A673 (cell line): Measurements from ENCODE around the gene CDKAL1.

ENCODE experiments used
- EZH2 ChIP-seq: fragments of 200-600 bp; sonication (generic); IDR thresholded peaks from 2 replicates; pipeline ENCODE4 v1.6.1; 2017; ENCODE audit warnings: borderline replicate concordance, low read depth, mild to moderate bottlenecking, mixed read lengths, antibody characterized with exemption, low read length; ENCODE audit not compliant: poor library complexity, severe bottlenecking
- TF ChIP-seq, protein P1 (sequence below): fragments of 300-800, 200-600 bp; sonication (generic); conservative IDR thresholded peaks from 2 replicates; pipeline ENCODE4 v1.5.1; 2017; ENCODE audit warnings: low read depth, mild to moderate bottlenecking, antibody characterized with exemption, low read length, moderate library complexity, mixed read lengths

DNA sequence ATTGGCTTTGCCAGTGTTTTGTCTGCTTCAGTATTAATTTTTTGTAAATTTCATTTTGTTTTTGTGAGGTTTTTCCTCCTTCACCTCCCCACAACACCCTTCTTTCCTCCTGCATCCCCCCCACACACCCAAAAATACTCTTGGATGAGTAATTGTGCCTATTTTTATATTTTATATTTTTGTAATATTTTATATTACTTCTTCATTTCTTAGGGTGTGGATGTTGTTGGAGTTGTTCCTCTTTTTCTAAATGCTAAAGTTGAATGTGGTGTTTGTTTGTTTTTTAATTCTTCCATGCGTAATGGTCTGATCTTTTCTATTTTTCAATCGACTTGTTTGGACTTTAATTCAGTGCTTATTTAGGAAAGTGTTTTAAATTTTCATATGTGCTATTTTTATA, 638.8 kb downstream of the CDKAL1 start:
- TF ChIP-seq, protein P1, sequence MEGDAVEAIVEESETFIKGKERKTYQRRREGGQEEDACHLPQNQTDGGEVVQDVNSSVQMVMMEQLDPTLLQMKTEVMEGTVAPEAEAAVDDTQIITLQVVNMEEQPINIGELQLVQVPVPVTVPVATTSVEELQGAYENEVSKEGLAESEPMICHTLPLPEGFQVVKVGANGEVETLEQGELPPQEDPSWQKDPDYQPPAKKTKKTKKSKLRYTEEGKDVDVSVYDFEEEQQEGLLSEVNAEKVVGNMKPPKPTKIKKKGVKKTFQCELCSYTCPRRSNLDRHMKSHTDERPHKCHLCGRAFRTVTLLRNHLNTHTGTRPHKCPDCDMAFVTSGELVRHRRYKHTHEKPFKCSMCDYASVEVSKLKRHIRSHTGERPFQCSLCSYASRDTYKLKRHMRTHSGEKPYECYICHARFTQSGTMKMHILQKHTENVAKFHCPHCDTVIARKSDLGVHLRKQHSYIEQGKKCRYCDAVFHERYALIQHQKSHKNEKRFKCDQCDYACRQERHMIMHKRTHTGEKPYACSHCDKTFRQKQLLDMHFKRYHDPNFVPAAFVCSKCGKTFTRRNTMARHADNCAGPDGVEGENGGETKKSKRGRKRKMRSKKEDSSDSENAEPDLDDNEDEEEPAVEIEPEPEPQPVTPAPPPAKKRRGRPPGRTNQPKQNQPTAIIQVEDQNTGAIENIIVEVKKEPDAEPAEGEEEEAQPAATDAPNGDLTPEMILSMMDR = no peak
- no peak for TF ChIP-seq EZH2
